Kidney tubule cell (primary cell): ENCODE results near the gene KIAA1328.
A peak's percentile ranks its signal among the peaks of the same experiment; 100 is the strongest.
"Not testable (repeated sequence)": the region's sequence is repeated elsewhere in the genome, so short reads cannot be mapped to it uniquely, and the experiment has no call there.

Experiments
- DNase-seq: peaks from one replicate; pipeline ENCODE4 v3.0.0-alpha.2; 2018; ENCODE audit warnings: low spot score

KIAA1328 gene

GRCh38 chr18:36828630-36829361 is at the start of gene KIAA1328, which contains the start of gene TPGS2:
Gene KIAA1328, plus strand, starts transcription at chr18:36829127. Its CDS starts 12 bp downstream, at chr18:36829139.
Gene TPGS2, minus strand, starts transcription at chr18:36829002. Its CDS starts 235 bp downstream, at chr18:36828767.
- DNase-seq, result peak; percentile 93

GRCh38 chr18:36780748-36781147 is 48.2 kb upstream of the KIAA1328 start:
- DNase-seq, result no peak

- no peak for DNase-seq
Measured at GRCh38 chr18:36782710-36783109, 46.2 kb upstream of the KIAA1328 start.

GRCh38 chr18:36783792-36784191 is 45.1 kb upstream of the KIAA1328 start:
- DNase-seq, result no peak

DNA sequence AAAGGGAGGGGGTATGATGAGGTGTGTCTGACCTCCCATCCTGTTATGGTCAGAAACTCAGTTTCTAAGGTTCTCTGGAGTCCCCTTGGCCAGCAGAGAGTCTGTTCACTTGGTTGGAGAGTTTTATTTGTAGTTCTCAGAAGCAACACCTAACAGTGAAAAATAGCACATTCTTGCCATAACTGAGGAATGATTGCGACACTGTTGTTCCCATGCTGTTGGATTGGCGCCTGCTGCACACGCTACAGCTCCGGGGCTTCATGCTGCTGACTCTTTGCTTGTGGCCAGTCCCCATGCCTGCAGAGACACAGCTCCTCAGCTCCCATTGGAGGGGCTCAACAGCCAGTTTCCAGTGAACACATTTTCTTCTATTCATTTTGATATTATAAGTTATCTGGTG is 42.2 kb upstream of the KIAA1328 start:
- DNase-seq, result peak; percentile 60

- no peak for DNase-seq
Measured at GRCh38 chr18:36792634-36793283, 36.2 kb upstream of the KIAA1328 start.

DNA sequence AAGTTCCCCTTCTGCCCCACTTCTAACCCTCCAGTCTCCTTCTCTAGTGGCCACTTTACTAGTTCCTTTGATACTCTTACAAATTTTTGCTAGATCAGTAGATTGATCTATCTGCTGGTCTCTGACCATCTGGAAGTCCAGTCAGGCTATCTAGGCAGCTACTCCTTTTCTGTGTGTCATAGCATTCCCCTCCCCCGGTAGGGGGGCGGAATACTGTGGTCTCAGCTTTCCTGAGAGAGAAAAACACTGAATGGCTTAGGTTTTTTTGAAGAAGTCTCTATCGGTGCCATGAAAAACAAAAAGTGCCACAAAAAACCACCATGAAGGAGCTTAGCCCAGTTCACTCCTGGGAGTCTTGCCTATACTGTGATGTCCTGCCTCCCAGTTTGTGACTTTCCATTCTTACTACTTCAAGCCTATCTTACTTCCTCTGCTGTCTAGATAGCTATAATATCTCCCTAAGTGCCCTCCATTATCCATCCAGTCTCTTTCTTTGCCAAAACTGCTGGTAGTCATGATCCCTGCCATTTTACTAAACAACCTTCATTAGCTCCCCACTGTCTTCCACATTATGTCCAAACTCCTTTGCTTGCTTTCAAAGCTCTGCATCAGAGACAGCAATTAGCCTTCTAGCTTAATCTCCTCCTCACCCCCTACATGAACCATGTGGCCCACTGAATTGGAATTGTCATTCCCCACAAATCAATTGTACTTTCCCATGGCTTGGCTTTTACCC is 30.0 kb upstream of the KIAA1328 start:
- DNase-seq, result no peak

DNA sequence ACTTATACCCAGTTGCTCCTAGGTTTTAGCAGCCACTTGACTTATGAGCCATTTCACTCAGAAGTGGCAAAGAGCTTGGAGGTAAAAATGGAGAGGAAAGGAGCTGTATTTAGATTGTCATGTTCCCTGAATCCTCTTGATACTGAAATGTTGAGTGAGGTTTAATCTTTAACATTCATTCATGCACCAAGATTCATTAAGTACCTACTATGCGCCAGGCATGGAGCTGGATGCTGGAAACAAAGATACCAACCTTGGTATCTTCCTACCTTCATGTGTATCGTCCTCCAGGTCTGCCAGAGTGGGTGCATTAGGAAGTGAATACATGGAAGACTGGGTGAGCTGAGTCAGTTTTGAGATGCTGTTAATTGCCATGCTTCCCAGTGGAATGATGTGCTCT is 23.8 kb upstream of the KIAA1328 start:
- DNase-seq, result no peak

- DNase-seq, result peak; percentile 90
Measured at GRCh38 chr18:36808681-36809080, 20.2 kb upstream of the KIAA1328 start.

GRCh38 chr18:36809590-36810381 is 19.1 kb upstream of the KIAA1328 start:
- peak; percentile 78 for DNase-seq

DNA sequence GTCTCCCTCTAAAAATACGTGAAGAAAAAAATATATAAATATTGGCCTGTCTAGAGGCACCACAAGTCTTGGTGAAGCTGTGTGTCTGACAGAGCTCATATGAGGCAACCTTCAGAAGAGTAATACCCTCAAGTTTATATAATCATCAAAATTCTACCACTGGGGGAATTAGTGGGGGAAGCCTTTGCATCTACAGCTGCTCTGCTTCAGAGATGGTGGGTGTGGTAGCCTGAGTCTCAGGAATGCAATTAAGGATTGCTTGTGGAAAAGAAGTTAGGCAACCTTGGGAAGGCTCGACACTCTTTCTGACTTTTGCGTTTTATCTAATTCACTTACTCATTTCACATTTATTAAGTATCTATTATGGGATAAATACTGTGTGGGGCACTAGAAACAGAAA is 17.5 kb upstream of the KIAA1328 start:
- DNase-seq, result no peak

DNA sequence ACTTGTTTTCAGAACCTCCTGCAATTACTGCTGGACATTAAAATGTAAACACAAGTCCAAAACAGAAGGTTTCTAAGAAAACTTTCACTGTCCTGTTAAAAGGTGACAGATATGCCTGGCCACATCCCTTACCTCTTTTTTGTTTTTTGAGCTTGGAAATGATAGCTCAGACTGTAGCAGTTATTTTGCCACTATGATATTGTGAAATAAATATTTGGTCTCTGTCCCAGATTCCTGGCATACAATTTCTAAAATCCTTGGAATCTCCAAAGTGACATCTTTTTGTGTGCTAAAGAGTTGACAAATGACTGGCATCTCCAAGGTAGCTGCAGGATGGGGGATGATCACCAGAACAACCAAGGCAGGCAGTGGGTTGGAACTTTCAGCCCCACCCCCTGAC is 17.0 kb upstream of the KIAA1328 start:
- DNase-seq, result no peak

DNA sequence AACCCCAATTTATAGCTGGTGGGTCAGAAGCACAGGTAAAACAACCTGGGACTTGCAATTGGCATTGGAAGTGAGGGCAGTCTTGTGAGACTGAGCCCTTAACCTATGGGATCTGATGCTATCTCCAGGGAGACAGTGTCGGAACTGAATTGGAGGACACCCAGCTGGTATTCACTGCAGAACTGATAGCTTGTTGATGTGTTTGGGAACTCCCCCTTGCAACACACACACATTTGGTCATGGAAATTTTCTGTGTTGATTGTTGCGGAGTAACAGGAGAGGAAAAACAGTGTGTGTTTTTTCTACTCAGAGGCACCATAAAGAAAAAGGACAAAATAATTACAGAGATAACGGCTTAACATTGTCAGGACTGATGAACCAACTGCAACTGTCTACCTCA is 16.2 kb upstream of the KIAA1328 start:
- no peak for DNase-seq

DNA sequence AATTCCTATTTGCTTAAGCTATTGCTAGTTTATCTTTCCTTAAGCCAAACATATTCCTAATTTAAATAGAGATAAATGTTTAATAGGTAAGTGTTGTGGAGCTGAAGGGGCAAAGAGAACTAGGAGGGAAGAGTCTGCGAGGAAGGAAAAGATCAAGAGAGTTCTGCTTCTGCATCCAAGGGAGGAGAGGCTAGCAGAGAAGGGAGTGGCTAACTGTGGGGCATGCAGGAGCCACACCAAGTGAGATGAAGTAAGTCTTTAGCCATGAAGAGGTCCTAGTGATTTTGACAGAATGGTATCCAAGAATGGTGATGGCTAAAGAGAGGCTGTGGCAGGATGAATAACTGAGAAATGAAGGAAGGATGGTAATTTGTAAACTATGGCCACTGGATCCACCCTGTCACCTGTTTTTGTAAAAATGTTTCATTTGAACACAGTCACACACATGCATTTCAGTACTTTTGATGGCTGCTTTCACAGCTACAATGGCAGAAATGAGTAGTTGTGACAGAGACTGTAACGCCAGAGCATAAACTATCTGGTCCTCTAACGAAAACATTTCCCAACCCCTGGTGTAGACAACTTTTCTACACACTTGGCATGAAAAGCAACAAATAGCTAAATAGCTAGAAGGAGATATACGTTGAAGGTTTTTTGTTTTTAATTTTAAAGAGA is 15.7 kb upstream of the KIAA1328 start:
- DNase-seq, result no peak

GRCh38 chr18:36813824-36814223 is 15.1 kb upstream of the KIAA1328 start:
- DNase-seq, result no peak

DNA sequence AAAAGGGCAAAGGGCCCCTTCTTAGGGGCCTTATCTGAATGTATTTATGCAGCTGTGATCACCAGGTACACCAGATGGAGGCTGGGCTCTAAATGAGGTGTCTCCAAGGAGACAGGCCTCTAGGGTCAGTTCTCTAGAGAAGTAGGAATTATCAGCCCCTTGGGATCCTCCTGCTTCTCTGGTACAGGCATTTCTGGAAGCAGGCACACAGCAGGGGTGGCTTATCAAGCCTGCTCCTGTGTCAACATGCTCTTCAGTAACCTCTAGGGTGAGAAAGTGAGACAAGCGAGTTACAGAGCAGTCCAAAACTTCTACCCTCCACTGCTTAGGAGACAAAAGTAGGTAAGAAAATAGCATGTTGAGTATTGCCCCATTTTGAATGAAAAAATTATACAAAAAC is 13.9 kb upstream of the KIAA1328 start:
- no peak for DNase-seq

DNA sequence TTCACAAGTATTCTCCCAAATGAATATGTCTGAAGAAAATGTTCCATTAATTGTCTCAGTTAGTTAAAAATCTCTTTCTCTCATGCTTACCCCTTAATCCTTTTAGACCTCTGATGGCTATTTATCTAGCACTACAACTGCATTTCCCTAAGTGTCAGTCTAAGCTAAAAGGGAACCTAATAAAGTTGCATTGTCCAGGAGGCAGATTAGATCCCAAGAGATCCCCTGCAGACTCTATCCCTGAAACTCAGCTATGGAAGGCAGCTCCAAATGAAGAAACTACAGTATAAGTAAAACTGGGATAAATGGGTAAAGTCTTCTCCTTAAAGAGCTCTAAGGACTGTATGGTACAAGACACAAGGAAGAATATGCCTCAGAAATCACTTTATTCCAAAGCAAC is 12.8 kb upstream of the KIAA1328 start:
- not testable (repeated sequence) for DNase-seq

DNA sequence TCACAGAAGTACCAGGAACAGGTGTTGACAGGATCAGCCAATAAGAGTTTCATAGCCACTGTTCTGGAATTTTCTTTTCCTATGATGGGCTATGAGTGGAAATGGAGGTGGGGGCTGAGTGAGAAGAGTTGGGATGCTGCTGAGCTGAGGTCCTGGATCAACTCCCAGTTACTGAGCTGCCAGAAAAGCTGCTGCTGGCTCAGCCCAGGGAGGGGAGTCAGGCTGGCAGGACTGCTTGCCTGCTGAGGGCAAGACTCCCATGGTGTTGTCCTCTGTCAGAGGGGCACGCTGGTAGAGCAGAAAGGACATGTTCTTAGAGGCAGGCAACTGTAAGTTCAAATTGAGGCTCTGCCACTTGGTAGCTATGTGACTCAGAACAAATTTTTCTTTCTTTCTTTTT is 11.9 kb upstream of the KIAA1328 start:
- DNase-seq, result no peak

DNA sequence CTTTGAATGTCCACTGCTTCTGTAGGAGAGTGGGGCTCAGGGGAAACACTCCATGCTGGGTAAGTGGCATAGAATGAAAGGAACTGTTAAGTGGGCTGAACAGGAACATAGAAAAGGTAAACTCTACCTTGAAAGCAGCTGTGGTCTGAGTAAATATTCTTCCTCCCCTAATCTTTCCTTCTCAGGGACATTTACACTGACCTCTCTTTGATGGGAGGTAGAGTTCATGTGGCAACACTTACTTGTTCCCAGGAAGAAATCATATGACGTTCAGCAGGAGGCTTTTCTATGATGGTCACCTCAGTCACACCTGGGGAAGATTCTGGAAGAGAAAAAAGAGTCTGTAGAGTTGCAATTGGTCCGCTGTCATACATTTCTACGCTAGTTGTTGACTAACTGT is 10.3 kb upstream of the KIAA1328 start:
- DNase-seq, result no peak

GRCh38 chr18:36819621-36820020 is 9.3 kb upstream of the KIAA1328 start:
- DNase-seq, result no peak

- DNase-seq, result no peak
Measured at GRCh38 chr18:36821681-36822080, 7.2 kb upstream of the KIAA1328 start.

GRCh38 chr18:36825526-36825925 is 3.4 kb upstream of the KIAA1328 start:
- DNase-seq, result no peak
